Kidney epithelial cell (primary cell): ENCODE results near the gene KCTD1. TPM values are rescaled to one million over a fixed set of nuclear protein-coding genes. Genes with fewer than 3 reads are reported as not detected.

Experiments used
- DNase-seq: peaks from one replicate; pipeline ENCODE4 v3.0.0-alpha.2; 2010; ENCODE audit warnings: low read depth
- H3K27me3 ChIP-seq: 2 replicates; pipeline ENCODE4 v1.6.0; 2011; ENCODE audit warnings: low read length; ENCODE audit not compliant: control insufficient read depth, insufficient read depth
- H3K36me3 ChIP-seq: 2 replicates; pipeline ENCODE4 v1.5.1; 2011; ENCODE audit warnings: low read length; ENCODE audit not compliant: control insufficient read depth, insufficient read depth
- H3K4me3 ChIP-seq: 2 replicates; pipeline ENCODE4 v1.5.1; 2011; ENCODE audit warnings: low read depth, mild to moderate bottlenecking, control low read depth, low read length
- total RNA-seq: library from RNA; depleted of rRNA; stranded (reverse); fragments of >200 nt; gene quantifications from 2 replicates; pipeline ENCODE4 v1.2.3, GENCODE V29; 2015
- TF ChIP-seq, protein P1 (sequence below): IDR thresholded peaks from 2 replicates; pipeline ENCODE4 v1.5.1; 2011; ENCODE audit warnings: mild to moderate bottlenecking, moderate library complexity, low read length, control low read depth, inconsistent platforms; ENCODE audit not compliant: insufficient read depth, poor library complexity, severe bottlenecking

The KCTD1 gene
- total RNA-seq = 30.5 and 32.9 TPM in 2 replicates

DNA sequence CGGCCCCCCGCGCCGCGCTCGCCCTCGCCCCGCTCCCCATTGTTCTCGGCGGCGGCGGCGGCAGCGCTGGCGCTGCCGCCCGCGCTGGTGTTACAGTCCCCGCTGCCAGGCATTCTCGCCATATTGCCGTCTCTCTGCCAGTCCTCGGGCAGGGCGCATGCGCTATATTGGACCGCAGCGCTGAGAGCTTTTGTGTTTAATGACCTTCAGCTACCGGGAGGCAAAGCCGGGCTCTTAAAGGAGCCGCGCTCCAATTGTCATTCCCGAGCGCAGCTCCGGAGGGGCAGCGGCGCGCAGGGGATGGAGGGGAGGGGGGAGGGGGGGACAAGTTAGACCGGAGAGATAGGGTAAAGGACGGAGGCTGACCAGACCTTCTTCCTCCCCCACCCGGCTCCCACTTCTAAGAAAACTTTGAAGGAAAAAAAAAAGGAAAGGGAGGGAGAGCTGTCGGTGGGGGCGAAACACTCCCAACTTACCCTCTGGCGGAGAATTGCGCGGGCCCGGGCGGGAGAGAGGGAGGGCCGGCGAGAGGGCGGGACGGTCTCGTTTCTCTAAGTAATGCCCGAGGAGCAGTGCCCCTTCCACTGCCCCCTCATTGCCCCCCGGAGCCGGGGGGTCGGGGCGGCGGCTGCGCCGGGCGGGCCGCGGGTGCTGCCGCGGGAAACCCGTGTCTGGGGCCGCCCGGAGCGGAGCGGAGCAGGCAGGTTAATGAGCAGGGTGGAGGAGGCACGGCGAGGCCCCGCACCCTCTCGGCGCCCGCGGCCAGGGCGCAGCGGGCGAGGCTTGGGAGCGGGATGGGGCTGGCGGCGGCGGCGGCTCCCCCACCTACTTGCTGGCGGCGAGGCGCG, at the start of gene KCTD1:
TSS of gene KCTD1 (minus strand) at position 139 of the 848 bp plus-strand sequence. CDS start at position 122, 17 bp downstream.
- H3K4me3 ChIP-seq = peak within 1 kb of the TSS; percentile 77
- peak; percentile 57 for DNase-seq
- TF ChIP-seq, protein P1, sequence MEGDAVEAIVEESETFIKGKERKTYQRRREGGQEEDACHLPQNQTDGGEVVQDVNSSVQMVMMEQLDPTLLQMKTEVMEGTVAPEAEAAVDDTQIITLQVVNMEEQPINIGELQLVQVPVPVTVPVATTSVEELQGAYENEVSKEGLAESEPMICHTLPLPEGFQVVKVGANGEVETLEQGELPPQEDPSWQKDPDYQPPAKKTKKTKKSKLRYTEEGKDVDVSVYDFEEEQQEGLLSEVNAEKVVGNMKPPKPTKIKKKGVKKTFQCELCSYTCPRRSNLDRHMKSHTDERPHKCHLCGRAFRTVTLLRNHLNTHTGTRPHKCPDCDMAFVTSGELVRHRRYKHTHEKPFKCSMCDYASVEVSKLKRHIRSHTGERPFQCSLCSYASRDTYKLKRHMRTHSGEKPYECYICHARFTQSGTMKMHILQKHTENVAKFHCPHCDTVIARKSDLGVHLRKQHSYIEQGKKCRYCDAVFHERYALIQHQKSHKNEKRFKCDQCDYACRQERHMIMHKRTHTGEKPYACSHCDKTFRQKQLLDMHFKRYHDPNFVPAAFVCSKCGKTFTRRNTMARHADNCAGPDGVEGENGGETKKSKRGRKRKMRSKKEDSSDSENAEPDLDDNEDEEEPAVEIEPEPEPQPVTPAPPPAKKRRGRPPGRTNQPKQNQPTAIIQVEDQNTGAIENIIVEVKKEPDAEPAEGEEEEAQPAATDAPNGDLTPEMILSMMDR = no peak

DNA sequence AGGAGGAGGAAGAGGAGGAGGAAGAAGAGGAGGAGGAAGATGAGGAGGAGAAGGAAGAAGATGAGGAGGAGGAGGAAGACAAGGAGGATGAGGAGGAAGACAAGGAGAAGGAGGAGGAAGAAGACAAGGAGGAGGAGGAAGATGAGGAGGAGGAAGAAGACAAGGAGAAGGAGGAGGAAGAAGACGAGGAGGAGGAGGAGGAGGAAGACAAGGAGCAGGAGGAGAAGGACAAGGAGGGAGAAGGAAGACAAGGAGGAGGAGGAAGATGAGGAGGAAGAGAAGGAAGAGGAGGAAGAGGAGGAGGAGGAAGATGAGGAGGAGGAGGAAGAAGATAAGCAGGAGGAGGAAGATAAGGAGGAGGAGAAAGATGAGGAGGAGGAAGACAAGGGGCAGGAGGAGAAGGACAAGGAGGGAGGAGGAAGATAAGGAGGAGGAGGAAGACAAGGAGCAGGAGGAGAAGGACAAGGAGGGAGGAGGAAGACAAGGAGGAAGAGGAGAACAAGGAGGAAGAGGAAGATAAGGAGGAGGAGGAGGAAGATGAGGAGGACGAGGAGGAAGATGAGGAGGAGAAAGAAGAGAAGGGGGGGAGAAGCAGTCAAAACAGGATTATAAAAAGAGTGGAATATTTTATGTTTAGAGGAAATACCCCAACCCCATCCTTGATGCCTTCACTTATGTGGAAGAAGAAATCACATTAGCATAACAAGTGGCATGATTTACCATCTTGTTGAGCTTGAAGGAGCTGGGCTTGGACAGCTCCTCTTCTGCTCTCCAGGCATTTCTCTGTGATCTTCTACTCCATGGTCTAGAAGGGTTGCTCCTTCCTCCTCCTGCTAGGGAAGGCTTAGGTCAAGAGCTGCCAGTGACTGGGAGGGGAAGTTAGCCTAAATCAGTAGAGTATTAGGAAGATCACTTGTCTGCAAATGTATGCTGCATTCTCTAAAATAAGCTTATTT, 45.3 kb upstream of the KCTD1 start:
- H3K4me3 ChIP-seq = no peak overlapping the region
- H3K27me3 ChIP-seq = no peaks in the 10 kb centered on the region
- DNase-seq = no peak
- no peaks in the 10 kb centered on the region for H3K36me3 ChIP-seq
- TF ChIP-seq, protein P1 = no peak

More for the DNA sequence above, at the start of gene KCTD1:
- H3K36me3 ChIP-seq = peaks cover 2% of the 10 kb centered on the region
- H3K27me3 ChIP-seq = peaks cover 8% of the 10 kb centered on the region

DNA sequence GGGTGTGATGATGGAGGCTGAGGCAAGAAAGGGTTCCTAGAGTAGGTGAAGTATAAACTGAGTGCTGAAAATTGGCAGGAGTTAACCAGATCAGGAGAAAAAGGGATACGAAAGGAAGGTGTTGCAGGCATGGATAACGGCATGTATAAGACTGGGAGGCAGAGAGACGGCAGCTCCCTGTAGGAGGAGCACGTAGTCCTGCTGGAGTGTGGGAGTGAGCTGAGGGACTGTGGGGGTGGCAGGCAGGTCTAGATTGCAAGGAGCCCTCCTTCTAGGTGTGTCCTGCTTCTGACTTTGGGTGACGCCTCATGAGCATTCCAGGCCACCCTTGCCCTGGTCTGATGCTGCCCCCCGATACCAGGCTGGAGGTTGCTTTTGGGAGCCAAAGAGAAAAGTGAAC, 36.4 kb upstream of the KCTD1 start:
- no peak for DNase-seq
- TF ChIP-seq, protein P1 = no peak
- Histone ChIP-seq H3K27me3 (no peaks in the 10 kb centered on the region), H3K4me3 (no peak overlapping the region), H3K36me3 (no peaks in the 10 kb centered on the region)

DNA sequence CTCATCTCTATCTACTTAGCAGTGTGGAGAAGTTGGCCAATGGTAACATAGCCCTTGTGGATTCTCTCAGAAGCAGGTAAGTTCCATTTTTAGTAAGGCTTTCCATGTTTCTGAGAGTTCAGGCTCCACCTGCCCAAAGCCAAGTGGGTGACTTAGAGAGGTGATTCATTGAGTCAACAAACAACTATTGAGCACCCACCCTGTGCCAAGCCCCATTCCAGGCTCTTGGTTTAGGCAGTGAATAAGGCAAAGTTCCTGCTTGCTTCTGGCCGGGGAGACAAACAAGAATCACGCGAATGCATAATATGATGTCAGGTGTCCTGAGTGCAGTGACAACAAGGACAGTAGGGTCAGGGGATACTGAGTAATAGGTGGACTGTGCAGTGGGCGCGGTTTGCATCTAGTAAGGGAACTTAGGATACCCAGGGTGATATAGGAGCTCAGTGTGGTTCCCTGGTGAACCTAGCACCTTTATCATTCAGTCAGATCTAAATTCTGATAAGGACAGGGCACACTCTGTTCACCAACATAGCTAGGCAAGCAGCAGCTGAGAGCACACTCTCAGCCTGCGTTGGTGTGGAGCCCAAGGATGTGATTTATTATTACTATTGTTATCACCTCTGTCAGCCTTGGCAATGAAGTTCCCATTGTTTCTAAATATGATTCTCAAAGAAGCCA, 31.7 kb upstream of the KCTD1 start:
- no peak overlapping the region for H3K4me3 ChIP-seq
- TF ChIP-seq, protein P1 = no peak
- no peak for DNase-seq

DNA sequence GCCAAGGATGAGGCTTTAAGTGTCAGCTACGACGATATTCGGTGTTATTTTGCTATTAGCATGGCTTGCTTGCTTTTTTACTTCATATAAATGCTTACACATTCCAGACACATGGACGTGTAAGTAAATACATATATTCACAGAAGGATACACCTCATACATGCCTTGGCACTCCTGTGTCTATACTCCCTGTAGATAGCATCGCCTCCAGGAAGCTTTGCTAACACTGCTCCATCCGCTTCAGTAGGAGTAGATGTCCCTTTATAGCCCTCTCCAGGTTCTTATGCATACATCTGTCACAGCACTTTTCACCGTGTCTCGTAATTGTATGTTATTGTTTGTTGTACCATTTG, 27.5 kb upstream of the KCTD1 start:
- H3K4me3 ChIP-seq = no peak overlapping the region
- TF ChIP-seq, protein P1 = no peak
- H3K36me3 ChIP-seq = no peaks in the 10 kb centered on the region
- H3K27me3 ChIP-seq = no peaks in the 10 kb centered on the region
- DNase-seq = no peak

More for the DNA sequence above, 31.7 kb upstream of the KCTD1 start:
- H3K36me3 ChIP-seq = no peaks in the 10 kb centered on the region
- no peaks in the 10 kb centered on the region for H3K27me3 ChIP-seq
